GM21528 (cell line): ENCODE results near the gene ING1.

ENCODE experiments used
- ATAC-seq: cut with Tn5 transposase; IDR thresholded peaks from one replicate; pipeline ENCODE4 v1.9.1; 2021; ENCODE audit warnings: mild to moderate bottlenecking, moderate library complexity; ENCODE audit not compliant: unreplicated experiment, low FRiP score

ING1 gene

DNA sequence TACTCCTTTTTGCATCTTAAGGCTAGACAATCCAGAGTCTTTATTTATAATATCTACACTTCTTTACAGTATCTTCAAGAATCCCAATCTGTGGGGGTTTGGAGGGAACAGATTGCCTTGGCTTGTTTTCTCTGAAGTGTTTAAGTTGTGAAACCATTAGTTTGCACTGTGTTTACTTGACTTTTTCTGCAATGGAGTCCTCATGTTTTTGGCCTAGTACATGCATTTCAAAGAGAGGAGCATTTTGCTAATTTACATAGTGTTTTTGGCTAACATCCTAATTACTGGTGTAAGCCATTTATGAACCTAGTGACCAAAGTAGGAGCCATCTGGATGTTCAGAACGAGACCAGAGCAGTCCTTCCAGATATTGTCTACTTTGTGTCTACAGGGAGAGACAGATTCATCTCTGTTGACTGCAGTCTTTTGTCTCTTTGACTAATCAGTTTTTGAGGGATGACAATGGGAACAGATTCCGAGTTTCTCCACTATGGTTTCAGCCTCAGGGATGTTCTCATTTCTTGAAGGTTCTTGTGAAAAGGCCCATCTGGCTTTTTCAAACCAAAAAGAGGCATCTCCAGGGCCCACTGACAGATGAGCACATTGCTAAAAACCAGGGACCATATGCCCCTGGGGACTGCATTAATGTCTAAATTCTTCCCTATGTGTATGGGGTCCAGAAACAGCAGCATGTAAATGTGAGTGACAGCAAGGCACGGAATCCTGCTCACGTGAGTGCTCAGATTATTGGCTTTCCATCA lies 53.4 kb downstream of the ING1 start:
- ATAC-seq = no peak

DNA sequence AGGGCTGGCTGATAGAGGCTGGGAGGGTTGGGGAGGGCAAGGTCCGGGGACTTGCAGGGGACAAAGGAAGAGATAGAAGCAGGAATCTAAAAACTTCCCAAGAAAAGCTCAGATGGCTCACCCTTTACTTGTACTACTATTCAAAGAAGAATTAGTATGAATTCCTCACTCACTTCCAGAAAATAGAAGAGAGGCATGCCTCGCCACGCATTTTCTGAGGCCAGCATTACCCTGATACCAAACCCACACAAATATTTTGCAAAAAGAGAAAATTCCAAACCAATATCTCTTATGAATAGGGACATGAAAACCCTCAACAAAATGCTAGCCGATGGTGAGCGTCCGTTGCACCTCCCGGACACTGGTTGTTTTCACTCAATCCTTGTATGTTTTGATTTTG lies 54.0 kb downstream of the ING1 start:
- no peak for ATAC-seq

DNA sequence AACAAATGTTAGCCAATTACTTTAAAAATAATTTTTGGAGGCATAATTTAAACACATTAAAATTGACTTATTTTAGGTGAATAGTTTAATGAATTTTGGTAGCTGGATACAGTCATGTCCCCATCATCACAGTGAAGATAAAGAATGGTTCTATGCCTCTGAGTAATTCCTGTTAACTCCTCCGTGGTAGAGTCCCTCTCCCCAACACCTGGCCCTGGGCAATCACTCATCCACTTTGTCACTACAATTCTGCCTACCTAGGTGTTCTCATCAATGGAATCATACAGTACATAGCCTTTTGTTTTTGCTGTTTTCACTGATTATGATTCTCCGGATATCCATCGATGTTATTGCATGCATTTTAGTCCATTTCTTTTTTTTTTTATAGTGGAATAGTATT lies 55.6 kb downstream of the ING1 start:
- ATAC-seq = no peak

DNA sequence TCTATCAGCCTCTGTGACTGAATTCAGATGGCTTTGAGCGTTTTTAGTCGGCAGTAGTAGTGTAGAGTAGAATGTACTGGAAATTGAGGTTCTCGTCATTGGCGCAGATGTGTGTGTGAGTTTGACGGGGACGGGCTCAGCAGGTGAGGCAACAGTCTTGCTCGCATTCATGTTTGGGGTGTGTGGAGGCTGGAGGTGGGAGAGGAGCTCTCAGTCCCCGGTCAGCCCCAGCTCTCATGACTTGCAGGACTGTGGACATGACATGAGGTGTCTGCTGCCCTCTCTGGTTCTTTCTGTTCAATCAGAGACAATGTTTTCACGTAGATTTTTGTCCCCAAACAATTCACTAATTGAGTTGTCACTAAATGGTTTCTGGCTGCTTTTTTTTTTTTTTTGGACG lies 57.2 kb downstream of the ING1 start:
- ATAC-seq = no peak

DNA sequence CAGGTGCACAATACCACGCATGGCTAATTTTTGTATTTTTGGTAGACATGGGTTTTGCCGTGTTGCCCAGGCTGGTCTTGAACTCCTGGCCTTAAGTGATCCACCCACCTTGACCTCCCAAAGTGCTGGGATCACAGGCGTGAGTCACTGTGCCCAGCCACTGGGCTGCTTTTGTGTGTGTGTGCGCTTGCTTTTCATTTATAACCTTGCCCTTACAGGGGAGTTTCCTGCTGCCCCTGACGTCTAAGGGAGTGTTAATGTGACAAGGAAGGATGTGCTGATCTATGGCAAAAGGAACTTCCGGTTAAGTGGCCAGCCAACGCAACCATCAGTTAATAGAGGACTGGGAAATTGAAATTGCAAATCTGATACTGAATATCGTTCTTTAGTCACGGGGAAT lies 57.7 kb downstream of the ING1 start:
- ATAC-seq = no peak

DNA sequence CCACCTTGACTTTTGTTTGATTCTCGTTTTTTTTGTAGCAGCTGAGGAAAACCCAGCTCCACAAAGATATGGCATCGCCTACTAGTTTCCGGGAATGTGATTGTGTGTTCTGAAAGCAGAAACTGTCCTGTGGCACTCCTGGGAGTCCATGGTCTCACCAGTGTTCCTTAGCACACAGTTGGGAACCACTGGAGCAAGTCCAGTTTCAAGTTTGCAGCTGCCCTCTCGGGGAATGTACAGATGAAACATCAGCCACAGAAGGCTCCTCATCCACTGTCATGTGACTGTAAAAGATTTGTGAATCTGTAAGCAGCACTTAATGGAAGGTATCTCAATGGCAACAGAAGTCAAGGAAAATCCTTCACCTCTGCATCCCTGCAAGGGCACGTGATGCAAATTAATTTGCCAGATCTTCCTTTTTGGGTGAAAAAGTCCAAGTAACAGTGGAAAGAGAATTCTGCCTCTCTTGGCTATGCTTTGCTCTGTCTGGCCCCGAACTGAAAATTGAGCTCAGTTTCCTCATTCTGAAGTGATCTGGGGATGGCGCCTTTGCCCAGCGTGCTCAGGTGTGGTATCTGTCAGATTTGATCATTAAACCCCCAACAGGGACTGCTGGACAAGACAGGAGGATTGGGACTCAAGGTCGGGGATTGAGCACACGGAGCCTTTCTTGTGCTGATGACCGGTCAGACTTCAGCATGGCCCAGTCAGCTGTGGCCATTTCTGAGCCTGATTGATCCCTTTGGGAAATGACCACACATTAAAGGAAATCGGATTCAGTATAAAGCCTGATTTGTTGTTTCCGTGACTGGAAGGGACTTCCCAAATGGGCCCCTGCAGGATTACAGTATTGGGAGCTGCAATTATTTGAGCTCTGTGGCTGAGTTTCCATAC lies 58.8 kb downstream of the ING1 start:
- ATAC-seq = no peak
